Fibroblast of skin of left biceps (primary cell): ENCODE results near the gene GGT6.
"Not testable (repeated sequence)": the region's sequence is repeated elsewhere in the genome, so short reads cannot be mapped to it uniquely, and the experiment has no call there.

Source experiments
- DNase-seq, 2 experiments: peaks; one replicate each; pipeline ENCODE4 v3.0.0-alpha.2; 2013; ENCODE audit warnings: low read depth in 2 of 2

The GGT6 gene

DNA sequence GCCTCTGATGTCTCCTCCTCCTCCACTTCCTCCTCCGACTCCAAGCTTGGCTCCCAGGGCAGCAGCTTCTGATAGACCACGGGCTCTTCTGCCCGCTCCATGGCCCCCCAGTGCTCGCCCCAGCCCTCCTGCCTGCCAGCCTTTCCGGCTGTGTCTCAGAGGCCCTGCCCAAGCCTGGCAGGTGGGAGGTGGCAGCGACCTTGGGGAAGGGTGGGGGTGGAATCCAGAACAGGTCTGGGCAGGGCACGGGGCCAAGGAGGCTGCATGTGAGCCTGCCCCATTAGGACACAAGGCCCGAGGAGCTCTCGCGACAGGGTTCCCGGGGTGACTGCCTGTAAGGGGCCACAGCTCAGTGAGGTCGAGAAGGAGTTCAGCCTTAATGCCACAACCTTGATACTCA is at the start of gene GGT6:
GGT6 (minus strand) TSS at position 157 of the 400 bp plus-strand sequence; CDS start at position 101, 56 bp downstream.
- no peak for DNase-seq

GRCh38 chr17:4610162-4610561 is 49.8 kb upstream of the GGT6 start:
- no peak for DNase-seq

DNA sequence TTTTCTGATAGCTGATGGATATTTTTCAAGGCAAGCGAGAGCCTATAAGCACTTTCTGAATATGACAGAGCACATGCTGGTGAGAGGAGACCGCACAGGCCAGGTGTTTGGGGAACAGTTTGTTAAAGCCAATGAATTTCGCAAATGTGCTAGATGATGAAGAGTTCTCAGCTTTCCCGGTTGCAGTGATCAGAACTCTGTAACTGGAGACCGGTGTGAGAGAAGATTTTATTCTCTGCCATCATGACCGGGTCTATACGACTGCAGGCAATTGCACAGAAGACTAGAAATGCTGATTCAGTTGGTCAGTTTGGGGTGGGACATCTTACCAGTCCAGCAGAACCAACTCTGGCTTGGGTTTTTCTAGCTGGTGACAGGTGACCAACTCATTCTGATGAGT is 49.4 kb upstream of the GGT6 start:
- DNase-seq: no peak

DNA sequence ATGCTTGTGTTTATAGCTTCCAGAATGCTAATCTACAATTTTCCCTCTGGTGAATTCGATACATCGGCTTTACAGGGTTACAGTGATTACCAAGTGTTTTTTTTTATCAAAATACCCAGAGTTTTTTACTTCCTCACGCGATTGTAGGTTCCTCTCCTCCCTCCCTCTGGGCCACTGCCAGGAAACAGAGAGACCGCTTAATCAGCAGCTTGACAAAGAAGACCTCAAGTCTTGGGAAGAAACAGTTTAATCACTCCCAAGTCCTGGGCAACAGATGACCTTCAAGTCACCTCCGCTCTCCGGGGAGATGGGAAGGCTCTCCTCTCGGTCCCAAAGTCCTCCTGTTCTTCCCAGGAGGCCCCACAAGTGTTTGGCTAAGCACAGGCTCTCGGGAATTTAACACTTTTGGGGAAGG is 47.4 kb upstream of the GGT6 start:
- peak; percentile 16 to 22 for DNase-seq

- no peak for DNase-seq
Observed at GRCh38 chr17:4607261-4607741, 46.9 kb upstream of the GGT6 start.

DNA sequence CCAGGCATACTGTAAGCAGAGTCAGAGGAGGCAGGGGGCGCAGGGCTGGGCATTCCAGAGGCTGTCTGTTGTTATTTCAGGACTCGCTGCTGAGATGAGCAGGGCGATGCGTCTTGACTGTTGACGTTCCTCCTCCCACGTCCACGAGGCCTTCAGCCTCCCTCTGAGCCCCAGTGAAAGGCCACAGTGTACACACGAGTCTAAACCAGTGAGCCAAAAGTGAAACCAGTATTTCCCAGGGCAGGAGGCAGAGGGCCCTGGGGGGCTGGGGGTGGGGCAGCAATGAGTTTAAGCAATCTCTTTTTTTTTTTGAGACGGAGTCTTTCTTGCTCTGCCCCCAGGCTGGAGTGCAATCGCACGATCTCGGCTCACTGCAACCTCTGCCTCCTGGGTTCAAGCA is 45.4 kb upstream of the GGT6 start:
- no peak for DNase-seq

DNA sequence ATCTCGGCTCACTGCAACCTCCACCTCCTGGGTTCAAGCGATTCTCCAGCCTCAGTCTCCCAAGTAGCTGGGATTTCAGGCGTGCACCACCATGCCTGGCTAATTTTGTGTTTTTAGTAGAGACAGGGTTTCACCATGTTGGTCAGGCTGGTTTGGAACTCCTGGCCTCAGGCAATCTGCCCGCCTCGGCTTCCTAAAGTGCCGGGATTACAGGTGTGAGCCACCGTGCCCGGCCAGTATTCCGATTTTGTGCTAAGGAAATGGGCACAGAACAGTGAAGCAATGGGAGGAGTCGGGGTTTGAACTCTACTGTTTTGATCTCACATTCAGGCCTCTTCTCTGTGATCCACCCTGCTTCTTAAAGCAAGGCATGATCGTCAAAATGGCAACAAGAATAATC is 44.4 kb upstream of the GGT6 start:
- DNase-seq: not testable (repeated sequence)

DNA sequence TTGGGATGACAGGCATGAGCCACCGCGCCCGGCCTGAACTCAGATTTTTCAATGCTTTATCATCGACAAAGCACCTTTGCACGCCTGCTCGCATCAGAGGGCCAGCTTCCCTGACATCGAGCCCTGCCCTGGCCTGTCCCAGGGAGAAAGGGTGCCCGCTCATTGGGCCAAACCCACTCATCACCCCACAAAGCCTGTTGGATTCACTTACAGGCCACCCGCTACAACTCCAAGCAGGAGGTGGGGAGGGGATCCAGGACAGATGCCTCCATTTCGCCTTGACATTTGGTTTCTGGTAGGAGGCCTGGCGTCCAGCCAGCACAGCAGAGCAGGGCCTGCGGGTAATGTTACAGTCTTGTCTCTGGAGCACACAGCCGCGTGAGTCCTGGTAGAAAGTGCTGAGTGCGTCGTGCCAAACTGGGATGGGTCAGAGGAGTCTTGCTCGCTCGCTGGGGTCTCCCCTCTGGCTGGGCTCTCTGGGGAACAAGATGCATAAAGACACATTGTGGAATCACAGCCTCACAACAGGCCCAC is 43.8 kb upstream of the GGT6 start:
- peak; percentile 53 to 56 for DNase-seq

DNA sequence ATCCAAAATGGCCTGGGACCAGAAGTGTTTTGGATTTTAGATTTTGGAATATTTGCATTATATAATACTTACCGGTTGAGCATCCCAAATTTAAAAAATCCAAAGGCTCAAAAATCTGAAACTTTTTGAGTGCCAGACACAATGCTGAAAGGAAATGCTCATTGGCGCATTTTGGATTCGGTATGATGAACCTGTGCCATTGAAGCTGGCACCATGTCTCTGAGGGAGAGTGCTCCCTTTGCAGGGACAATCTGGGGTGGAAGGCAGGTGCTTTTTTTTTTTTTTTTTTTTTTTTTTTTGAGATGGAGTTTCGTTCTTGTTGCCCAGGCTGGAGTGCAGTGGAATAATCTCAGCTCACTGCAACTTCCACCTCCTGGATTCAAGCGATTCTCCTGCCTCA is 41.7 kb upstream of the GGT6 start:
- DNase-seq: no peak

GRCh38 chr17:4601326-4601725 is 40.9 kb upstream of the GGT6 start:
- no peak for DNase-seq

DNA sequence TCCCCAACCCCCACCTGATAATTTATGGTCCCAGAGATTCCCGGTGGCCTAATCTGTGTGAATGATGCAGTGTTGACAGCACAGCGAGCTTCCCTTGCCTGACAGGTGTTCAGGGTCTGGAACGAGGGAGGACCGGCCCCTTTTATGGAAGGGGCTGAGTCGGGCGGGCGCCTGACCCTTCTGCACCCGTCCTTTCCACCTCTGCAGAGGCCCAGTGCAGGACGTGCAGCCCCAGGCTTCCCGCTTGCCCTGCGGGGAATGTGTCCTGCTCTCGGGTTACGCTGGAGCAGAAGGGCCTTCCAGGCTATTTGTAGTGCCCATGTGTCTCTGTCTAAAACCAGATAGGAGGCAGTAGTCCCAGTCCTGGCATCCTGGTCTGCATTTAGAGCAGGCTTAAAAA is 40.2 kb upstream of the GGT6 start:
- no peak for DNase-seq

DNA sequence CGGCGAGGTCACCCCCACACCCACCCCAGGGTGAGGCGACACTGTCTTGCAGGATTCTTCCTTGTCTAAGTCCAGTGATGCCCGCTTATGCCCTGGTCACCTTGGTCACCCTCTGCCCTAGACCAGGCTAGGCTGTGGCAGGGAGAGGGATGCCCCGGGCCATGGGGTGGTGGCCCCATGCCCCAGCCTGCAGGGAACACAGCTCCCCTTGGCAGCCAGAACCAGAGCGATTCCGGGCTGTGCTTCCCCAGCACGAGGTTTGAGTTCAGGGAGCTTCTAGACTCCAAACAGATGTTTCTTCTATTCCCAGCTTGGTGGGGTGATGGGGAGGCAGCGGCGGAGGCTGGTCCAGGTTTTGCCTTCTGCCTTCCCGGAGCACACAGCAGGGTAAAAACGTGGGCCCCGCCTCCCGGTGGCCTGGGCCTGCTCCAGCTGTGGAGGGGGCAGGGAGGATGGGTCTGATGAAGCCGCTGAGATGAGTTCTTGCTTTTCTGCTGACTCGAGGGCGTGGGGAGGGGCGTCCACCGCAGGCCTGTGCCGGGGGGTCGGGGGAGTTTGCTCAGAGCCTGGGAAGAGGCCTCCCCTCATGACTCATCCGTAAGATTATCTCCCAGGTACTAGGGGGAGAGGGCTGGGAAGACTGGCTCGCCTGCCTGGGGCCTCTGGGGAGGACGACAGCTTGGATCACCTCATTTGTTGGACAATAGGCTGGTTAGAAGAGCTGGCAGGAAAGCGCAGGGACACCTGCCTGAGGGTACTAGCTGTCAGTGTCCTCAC is 39.3 kb upstream of the GGT6 start:
- peak; percentile 50 to 51 for DNase-seq

DNA sequence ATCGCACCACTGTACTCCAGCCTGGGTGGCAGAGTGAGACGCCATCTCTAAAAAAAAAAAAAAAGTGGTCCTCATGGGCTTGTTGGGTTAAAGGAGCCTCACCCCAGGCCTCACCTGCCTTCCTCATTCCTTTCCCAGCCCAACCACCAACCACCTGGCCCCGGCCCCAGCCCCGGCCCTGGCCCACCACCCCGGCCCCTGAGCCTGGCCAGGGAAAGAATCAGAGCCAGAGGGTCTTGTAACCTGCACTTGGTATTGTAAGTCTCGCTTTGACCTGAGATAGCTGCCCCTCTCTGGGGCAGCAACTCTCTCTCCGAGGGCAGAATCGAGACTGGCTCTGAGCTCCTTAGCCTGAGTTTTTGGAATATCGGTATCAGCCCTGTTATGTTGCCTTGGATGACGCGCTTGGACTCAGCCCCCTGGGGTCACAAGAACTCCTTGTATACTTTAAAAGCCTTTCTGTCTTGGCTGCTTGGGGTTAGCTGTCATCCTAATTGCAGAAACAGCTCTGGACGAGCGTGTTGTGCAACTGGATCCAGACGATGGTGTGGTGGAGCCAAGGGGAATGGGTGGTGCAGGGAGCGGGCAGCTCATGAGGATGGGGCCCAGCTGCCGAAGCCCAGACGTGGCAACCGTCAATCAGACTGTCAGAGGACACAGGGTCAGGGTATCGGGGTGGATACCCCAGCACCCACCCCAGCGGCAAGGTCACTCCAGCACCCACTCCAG is 38.6 kb upstream of the GGT6 start:
- peak; percentile 12 to 26 for DNase-seq

DNA sequence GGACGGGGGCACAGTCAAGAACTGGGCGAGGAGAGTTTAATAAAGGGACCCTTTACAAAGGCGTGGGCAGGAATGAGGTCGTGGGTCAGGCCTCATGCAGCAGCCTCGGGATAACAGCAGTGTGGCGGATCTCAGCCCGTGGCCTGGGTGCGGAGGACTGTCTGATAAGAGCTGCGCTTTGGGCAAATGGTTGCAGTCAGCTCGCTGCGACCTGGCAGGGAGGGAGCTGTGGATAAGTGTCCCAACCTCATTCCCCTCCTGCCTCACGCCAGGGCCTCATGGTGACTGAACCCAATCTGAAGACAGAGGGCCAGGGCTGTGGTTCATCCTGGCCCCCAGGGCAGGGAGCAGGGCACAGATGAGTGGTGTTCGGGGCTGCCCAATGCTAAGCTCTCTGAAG is 37.6 kb upstream of the GGT6 start:
- no peak for DNase-seq

GRCh38 chr17:4596636-4597380 is 36.4 kb upstream of the GGT6 start:
- DNase-seq: no peak

- DNase-seq: not testable (repeated sequence)
Observed at GRCh38 chr17:4595685-4596342, 35.4 kb upstream of the GGT6 start.

DNA sequence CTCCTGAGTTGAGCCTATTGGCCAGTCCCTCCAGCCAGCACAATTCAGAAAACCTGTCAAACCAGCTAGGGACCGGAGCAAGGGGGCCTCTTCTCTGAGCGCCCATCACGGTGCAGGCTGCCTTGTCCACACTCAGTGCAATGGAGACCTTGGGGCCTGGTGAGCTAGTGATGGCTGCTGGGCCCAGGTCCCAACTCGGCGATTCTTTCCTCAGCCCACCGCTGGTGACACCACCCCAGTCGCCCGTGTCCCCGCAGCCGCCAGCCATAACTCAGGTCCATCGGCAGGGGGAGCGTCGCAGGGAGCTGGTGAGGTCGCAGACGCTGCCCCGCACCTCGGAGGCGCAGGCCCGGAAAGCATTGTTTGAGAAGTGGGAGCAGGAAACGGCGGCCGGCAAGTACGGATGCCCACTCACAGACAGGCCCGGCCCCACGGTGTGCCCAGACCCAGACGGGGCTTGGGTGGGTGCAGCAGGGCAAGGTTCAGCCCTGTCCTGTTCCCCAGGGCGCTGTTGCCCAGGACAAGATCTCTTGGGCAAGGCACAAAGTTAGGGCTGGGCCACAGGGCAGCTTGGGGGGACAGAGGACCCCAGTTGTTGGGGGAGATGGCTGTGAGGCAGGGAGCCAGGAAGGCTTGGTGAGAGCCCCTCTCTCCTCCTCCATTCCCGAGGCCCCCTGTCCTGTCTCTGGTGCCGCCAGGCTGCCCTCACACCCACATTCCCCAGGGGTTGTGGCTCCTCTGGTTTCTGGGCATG is 34.7 kb upstream of the GGT6 start:
- no peak for DNase-seq

DNA sequence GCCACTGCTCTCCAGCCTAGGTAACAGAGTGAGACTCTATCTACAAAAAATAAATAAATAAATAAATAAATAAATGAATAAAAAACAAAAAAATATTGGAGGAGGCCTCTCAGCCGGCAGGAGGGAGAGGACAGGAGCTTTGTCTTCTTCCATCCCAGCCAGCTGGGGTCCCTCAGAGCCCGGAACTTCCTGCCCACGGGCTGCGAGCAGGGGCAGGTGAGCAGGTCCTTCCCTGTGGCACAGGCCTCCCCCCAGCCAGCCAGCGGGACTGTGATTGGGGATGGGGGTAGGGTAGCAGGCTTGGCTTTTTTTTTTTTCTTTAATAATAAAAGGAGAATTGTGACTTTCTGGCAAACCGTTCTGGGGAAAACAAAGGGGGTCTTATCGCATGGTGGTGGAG is 34.0 kb upstream of the GGT6 start:
- DNase-seq: no peak

GRCh38 chr17:4593021-4593421 is 32.6 kb upstream of the GGT6 start:
- DNase-seq: no peak

DNA sequence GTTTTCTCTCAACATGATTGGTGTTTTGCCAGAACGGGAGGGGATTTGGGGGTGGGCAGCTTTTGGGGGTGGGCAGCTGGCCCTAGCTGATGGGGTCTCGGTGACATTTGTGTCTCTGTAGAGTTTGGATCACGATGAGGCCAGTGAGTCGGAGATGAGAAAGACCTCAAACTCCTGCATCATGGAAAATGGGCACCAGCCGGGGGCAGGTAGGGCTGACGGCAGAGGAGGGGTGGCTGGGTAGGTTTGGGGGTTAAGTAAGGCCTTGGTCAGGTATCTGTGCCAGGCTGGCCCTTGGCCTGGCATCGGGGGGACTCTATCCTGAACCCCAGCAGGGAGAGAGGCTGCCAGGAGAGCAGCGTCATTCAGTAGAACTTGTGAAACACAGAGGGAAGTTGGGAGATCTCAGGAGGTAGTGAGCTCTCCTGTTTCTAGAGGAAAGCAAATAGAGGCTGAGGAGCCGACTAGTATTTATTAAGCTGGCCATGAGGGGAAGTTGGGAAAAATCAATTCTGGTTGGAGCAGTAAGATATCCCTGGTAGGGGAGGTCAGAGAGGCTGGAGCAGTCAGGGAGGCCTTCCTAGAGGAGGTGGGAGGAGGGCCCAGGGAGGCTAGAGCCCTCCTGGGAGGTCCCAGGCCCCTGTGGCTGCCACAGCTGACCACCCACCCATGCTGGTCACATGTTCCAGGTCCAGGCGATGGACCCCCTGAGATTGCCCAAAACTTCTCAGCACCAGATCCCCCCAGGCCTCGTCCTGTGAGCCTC is 32.0 kb upstream of the GGT6 start:
- no peak for DNase-seq
